Neutrophil (primary cell): Measurements from ENCODE around the gene SLC44A1.

ENCODE experiments used
- H3K27ac ChIP-seq: fragments of 200-600 bp; sonication (generic); 2 replicates; pipeline ENCODE4 v1.5.1; 2016; ENCODE audit warnings: mild to moderate bottlenecking, moderate library complexity
- H3K27me3 ChIP-seq: fragments of 200-600 bp; sonication (generic); 2 replicates; pipeline ENCODE4 v1.6.0; 2016; ENCODE audit warnings: mild to moderate bottlenecking
- H3K36me3 ChIP-seq: fragments of 200-600 bp; sonication (generic); 2 replicates; pipeline ENCODE4 v1.5.1; 2017
- H3K4me1 ChIP-seq, 2 experiments: fragments of 200-600 bp in 1 of 2; sonication (generic) in 1 of 2; 1 replicate in 1 of 2; 2 replicates in 1 of 2; pipeline versions ENCODE4 v1.5.1 to v1.6.1; 2013 to 2016; ENCODE audit warnings: low read depth in 1 of 2, low read length in 1 of 2, mild to moderate bottlenecking in 1 of 2, moderate library complexity in 1 of 2; ENCODE audit not compliant: control insufficient read depth in 1 of 2, insufficient read depth in 1 of 2
- H3K4me3 ChIP-seq, 2 experiments: fragments of 200-600 bp in 1 of 2; sonication (generic) in 1 of 2; 1 replicate in 1 of 2; 2 replicates in 1 of 2; pipeline ENCODE4 v1.5.1; 2013 to 2016; ENCODE audit warnings: low read depth in 1 of 2, low read length in 1 of 2, mild to moderate bottlenecking in 1 of 2, moderate library complexity in 1 of 2
- H3K9me3 ChIP-seq: fragments of 200-600 bp; sonication (generic); 2 replicates; pipeline ENCODE4 v1.5.1; 2016
- TF ChIP-seq, protein P1 (sequence below): fragments of 200-600 bp; sonication (generic); IDR thresholded peaks from 2 replicates; pipeline ENCODE4 v1.5.1; 2016; ENCODE audit warnings: antibody characterized with exemption

SLC44A1 gene

DNA sequence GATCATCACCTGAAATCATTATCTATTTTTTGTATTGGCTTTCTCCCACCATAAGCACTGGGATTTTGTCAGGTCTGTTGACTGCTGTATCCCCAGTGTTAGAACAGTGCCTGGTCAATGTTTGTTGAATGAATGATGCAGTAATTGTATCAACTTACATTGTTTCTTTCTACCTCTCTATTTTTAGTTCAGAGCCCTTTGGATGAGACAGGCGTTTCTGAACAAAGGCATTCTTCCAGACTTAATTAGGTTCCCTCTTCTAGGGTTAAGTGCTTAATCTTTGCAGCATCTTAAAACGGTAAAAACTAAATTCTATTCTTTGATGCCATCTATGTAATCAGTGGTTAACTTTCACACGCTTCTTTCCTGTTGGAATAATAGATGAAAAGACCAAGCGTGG lies 26.3 kb downstream of the SLC44A1 start:
- no peaks in the 10 kb centered on the region for H3K27me3 ChIP-seq
- H3K9me3 ChIP-seq = no peaks in the 10 kb centered on the region
- TF ChIP-seq, protein P1, sequence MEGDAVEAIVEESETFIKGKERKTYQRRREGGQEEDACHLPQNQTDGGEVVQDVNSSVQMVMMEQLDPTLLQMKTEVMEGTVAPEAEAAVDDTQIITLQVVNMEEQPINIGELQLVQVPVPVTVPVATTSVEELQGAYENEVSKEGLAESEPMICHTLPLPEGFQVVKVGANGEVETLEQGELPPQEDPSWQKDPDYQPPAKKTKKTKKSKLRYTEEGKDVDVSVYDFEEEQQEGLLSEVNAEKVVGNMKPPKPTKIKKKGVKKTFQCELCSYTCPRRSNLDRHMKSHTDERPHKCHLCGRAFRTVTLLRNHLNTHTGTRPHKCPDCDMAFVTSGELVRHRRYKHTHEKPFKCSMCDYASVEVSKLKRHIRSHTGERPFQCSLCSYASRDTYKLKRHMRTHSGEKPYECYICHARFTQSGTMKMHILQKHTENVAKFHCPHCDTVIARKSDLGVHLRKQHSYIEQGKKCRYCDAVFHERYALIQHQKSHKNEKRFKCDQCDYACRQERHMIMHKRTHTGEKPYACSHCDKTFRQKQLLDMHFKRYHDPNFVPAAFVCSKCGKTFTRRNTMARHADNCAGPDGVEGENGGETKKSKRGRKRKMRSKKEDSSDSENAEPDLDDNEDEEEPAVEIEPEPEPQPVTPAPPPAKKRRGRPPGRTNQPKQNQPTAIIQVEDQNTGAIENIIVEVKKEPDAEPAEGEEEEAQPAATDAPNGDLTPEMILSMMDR = no peak
- H3K27ac ChIP-seq = no peak overlapping the region
- H3K4me1 ChIP-seq = peaks cover 0 to 6% of the 10 kb centered on the region in 2 experiments
- H3K4me3 ChIP-seq = no peak overlapping the region
- H3K36me3 ChIP-seq = no peaks in the 10 kb centered on the region

- Histone ChIP-seq H3K4me1 (peaks cover 0 to 6% of the 10 kb centered on the region in 2 experiments), H3K27me3 (no peaks in the 10 kb centered on the region), H3K4me3 (no peak overlapping the region), H3K9me3 (no peaks in the 10 kb centered on the region), H3K27ac (no peak overlapping the region), H3K36me3 (no peaks in the 10 kb centered on the region)
- TF ChIP-seq, protein P1 = no peak
Observed at GRCh38 chr9:105273731-105274130, 29.3 kb downstream of the SLC44A1 start.

- Histone ChIP-seq H3K4me3 (no peak overlapping the region), H3K9me3 (no peaks in the 10 kb centered on the region), H3K36me3 (no peaks in the 10 kb centered on the region), H3K27ac (no peak overlapping the region), H3K4me1 (peaks cover 0 to 6% of the 10 kb centered on the region in 2 experiments), H3K27me3 (no peaks in the 10 kb centered on the region)
- TF ChIP-seq, protein P1 = no peak
Observed at GRCh38 chr9:105275111-105275510, 30.7 kb downstream of the SLC44A1 start.

GRCh38 chr9:105275938-105276337 lies 31.5 kb downstream of the SLC44A1 start:
- TF ChIP-seq, protein P1 = no peak
- H3K27me3 ChIP-seq = no peaks in the 10 kb centered on the region
- no peaks in the 10 kb centered on the region for H3K9me3 ChIP-seq
- H3K27ac ChIP-seq = no peak overlapping the region
- H3K4me1 ChIP-seq = peaks cover 0 to 6% of the 10 kb centered on the region in 2 experiments
- H3K4me3 ChIP-seq = no peak overlapping the region
- H3K36me3 ChIP-seq = no peaks in the 10 kb centered on the region

GRCh38 chr9:105278751-105279150 lies 34.3 kb downstream of the SLC44A1 start:
- Histone ChIP-seq H3K27me3 (no peaks in the 10 kb centered on the region), H3K4me3 (no peak overlapping the region), H3K4me1 (peaks cover 0 to 4% of the 10 kb centered on the region in 2 experiments), H3K36me3 (no peaks in the 10 kb centered on the region), H3K27ac (no peak overlapping the region), H3K9me3 (no peaks in the 10 kb centered on the region)
- TF ChIP-seq, protein P1 = no peak

DNA sequence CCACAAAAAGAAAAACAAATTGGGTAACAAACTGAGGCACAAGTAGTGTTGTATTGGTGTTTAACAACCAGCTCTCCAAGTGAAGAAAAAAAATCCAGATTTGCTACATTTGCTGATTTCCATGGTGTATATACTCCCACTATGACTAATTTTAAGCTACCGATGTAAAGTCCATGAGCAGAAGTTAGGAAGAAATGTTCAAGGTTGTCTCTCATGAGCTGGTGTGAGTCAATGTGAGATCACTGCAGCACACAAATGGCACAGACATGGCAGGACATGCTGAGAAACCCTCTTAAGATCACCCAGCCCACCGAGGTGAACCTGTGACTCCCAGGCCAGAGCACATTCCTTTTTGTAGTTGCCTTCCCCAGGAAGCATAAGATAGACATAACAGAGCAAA lies 36.2 kb downstream of the SLC44A1 start:
- Histone ChIP-seq H3K27me3 (no peaks in the 10 kb centered on the region), H3K27ac (no peak overlapping the region)

More for the DNA sequence above, 36.2 kb downstream of the SLC44A1 start:
- Histone ChIP-seq H3K4me3 (no peak overlapping the region), H3K36me3 (no peaks in the 10 kb centered on the region), H3K9me3 (no peaks in the 10 kb centered on the region), H3K4me1 (no peaks in the 10 kb centered on the region)
- TF ChIP-seq, protein P1 = no peak
